Activated naive CD8-positive, alpha-beta T cell treated with anti-CD3 and anti-CD28 coated beads, Interleukin-2, amount 50 U/mL, for 24 hours (primary cell): Measurements from ENCODE around the gene NKIRAS2.

ENCODE experiments used
- ATAC-seq: fragments of 150-1000 bp; cut with Tn5 transposase; one replicate; pipeline ENCODE4 v1.10.0; 2021
- DNase-seq: peaks from one replicate; pipeline ENCODE4 v3.0.0; 2021
- H3K27ac Mint-ChIP-seq: one replicate; pipeline ENCODE4 v1.8.0; 2021; ENCODE audit warnings: mild to moderate bottlenecking, mixed read lengths
- H3K27me3 Mint-ChIP-seq: one replicate; pipeline ENCODE4 v1.8.0; 2021; ENCODE audit warnings: mixed read lengths
- H3K36me3 Mint-ChIP-seq: one replicate; pipeline ENCODE4 v1.8.0; 2021; ENCODE audit warnings: low read depth, mixed read lengths
- H3K4me1 Mint-ChIP-seq: one replicate; pipeline ENCODE4 v1.8.0; 2021; ENCODE audit warnings: mixed read lengths
- H3K4me3 Mint-ChIP-seq: one replicate; pipeline ENCODE4 v1.8.0; 2021; ENCODE audit warnings: mild to moderate bottlenecking, moderate library complexity, mixed read lengths
- H3K9me3 Mint-ChIP-seq: one replicate; pipeline ENCODE4 v1.8.0; 2021; ENCODE audit warnings: mixed read lengths

The NKIRAS2 gene

GRCh38 chr17:42027961-42028790, 8.3 kb downstream of the NKIRAS2 start:
- Mint-ChIP-seq H3K27me3 (no peaks in the 10 kb centered on the region), H3K4me1 (peaks cover 11% of the 10 kb centered on the region), H3K27ac (no peak overlapping the region), H3K9me3 (no peaks in the 10 kb centered on the region), H3K36me3 (peaks cover 8% of the 10 kb centered on the region), H3K4me3 (no peak overlapping the region)
- no peak for DNase-seq
- ATAC-seq = no peak

- ATAC-seq (no peak), DNase-seq (no peak)
- Mint-ChIP-seq H3K27ac (no peak overlapping the region), H3K36me3 (peaks cover 8% of the 10 kb centered on the region), H3K27me3 (peaks cover 1% of the 10 kb centered on the region), H3K4me1 (peaks cover 13% of the 10 kb centered on the region), H3K4me3 (no peak overlapping the region), H3K9me3 (no peaks in the 10 kb centered on the region)
Measured at GRCh38 chr17:42028791-42029127, 8.9 kb downstream of the NKIRAS2 start.

- Mint-ChIP-seq H3K36me3 (no peaks in the 10 kb centered on the region), H3K9me3 (no peaks in the 10 kb centered on the region)
- no peak for ATAC-seq
Measured at GRCh38 chr17:42031584-42031983, 11.7 kb downstream of the NKIRAS2 start.

GRCh38 chr17:42034059-42034458, 14.2 kb downstream of the NKIRAS2 start:
- H3K4me1 Mint-ChIP-seq = peaks cover 3% of the 10 kb centered on the region
- H3K4me3 Mint-ChIP-seq = no peak overlapping the region
- ATAC-seq (no peak), DNase-seq (no peak)
- H3K36me3 Mint-ChIP-seq = no peaks in the 10 kb centered on the region
- H3K9me3 Mint-ChIP-seq = no peaks in the 10 kb centered on the region
- H3K27ac Mint-ChIP-seq = no peak overlapping the region
- H3K27me3 Mint-ChIP-seq = peaks cover 17% of the 10 kb centered on the region

More at GRCh38 chr17:42031584-42031983, 11.7 kb downstream of the NKIRAS2 start:
- peaks cover 5% of the 10 kb centered on the region for H3K27me3 Mint-ChIP-seq
- no peak overlapping the region for H3K27ac Mint-ChIP-seq
- no peak overlapping the region for H3K4me3 Mint-ChIP-seq
- peaks cover 3% of the 10 kb centered on the region for H3K4me1 Mint-ChIP-seq
- no peak for DNase-seq

GRCh38 chr17:42038221-42038973, 18.5 kb downstream of the NKIRAS2 start:
- Mint-ChIP-seq H3K27me3 (peaks cover 21% of the 10 kb centered on the region), H3K36me3 (no peaks in the 10 kb centered on the region), H3K27ac (no peak overlapping the region), H3K9me3 (no peaks in the 10 kb centered on the region), H3K4me3 (no peak overlapping the region), H3K4me1 (peaks cover 3% of the 10 kb centered on the region)
- no peak for ATAC-seq
- DNase-seq = no peak

GRCh38 chr17:42039794-42040763, 20.2 kb downstream of the NKIRAS2 start:
- ATAC-seq = no peak

GRCh38 chr17:42040818-42041217, 20.9 kb downstream of the NKIRAS2 start:
- Mint-ChIP-seq H3K27me3 (peaks cover 16% of the 10 kb centered on the region), H3K4me1 (no peaks in the 10 kb centered on the region), H3K4me3 (no peak overlapping the region), H3K36me3 (no peaks in the 10 kb centered on the region), H3K27ac (no peak overlapping the region), H3K9me3 (no peaks in the 10 kb centered on the region)
- no peak for DNase-seq
- no peak for ATAC-seq

More at GRCh38 chr17:42039794-42040763, 20.2 kb downstream of the NKIRAS2 start:
- DNase-seq = no peak
- peaks cover 16% of the 10 kb centered on the region for H3K27me3 Mint-ChIP-seq
- no peaks in the 10 kb centered on the region for H3K9me3 Mint-ChIP-seq
- no peak overlapping the region for H3K4me3 Mint-ChIP-seq
- H3K36me3 Mint-ChIP-seq = no peaks in the 10 kb centered on the region
- H3K27ac Mint-ChIP-seq = no peak overlapping the region
- no peaks in the 10 kb centered on the region for H3K4me1 Mint-ChIP-seq

GRCh38 chr17:42041619-42042018, 21.7 kb downstream of the NKIRAS2 start:
- H3K36me3 Mint-ChIP-seq = no peaks in the 10 kb centered on the region
- H3K27ac Mint-ChIP-seq = no peak overlapping the region
- DNase-seq (no peak), ATAC-seq (no peak)
- peaks cover 16% of the 10 kb centered on the region for H3K27me3 Mint-ChIP-seq
- H3K9me3 Mint-ChIP-seq = no peaks in the 10 kb centered on the region
- no peak overlapping the region for H3K4me3 Mint-ChIP-seq
- no peaks in the 10 kb centered on the region for H3K4me1 Mint-ChIP-seq

- no peaks in the 10 kb centered on the region for H3K36me3 Mint-ChIP-seq
- DNase-seq (no peak), ATAC-seq (no peak)
- H3K27me3 Mint-ChIP-seq = peaks cover 13% of the 10 kb centered on the region
- no peaks in the 10 kb centered on the region for H3K4me1 Mint-ChIP-seq
- H3K4me3 Mint-ChIP-seq = no peak overlapping the region
- H3K27ac Mint-ChIP-seq = no peak overlapping the region
- H3K9me3 Mint-ChIP-seq = no peaks in the 10 kb centered on the region
Measured at GRCh38 chr17:42042598-42043319, 22.9 kb downstream of the NKIRAS2 start.

GRCh38 chr17:42045719-42046118, 25.8 kb downstream of the NKIRAS2 start:
- Mint-ChIP-seq H3K27ac (no peak overlapping the region), H3K36me3 (no peaks in the 10 kb centered on the region), H3K9me3 (no peaks in the 10 kb centered on the region), H3K4me1 (peaks cover 3% of the 10 kb centered on the region), H3K4me3 (no peak overlapping the region), H3K27me3 (peaks cover 15% of the 10 kb centered on the region)
- ATAC-seq (no peak), DNase-seq (no peak)

- Mint-ChIP-seq H3K9me3 (no peaks in the 10 kb centered on the region), H3K27me3 (peaks cover 26% of the 10 kb centered on the region), H3K36me3 (no peaks in the 10 kb centered on the region), H3K4me3 (no peak overlapping the region), H3K4me1 (peaks cover 4% of the 10 kb centered on the region), H3K27ac (no peak overlapping the region)
- DNase-seq (no peak), ATAC-seq (no peak)
Measured at GRCh38 chr17:42047343-42047742, 27.5 kb downstream of the NKIRAS2 start.

GRCh38 chr17:42049834-42050392, 30.0 kb downstream of the NKIRAS2 start:
- ATAC-seq (no peak), DNase-seq (no peak)
- Mint-ChIP-seq H3K4me1 (peaks cover 4% of the 10 kb centered on the region), H3K9me3 (no peaks in the 10 kb centered on the region), H3K36me3 (no peaks in the 10 kb centered on the region), H3K4me3 (peak overlapping the region; percentile 63), H3K27ac (no peak overlapping the region), H3K27me3 (peaks cover 40% of the 10 kb centered on the region)

- Mint-ChIP-seq H3K4me3 (peak within 1 kb of the TSS; percentile 67), H3K9me3 (no peaks in the 10 kb centered on the region), H3K27me3 (peaks cover 46% of the 10 kb centered on the region), H3K4me1 (peaks cover 4% of the 10 kb centered on the region), H3K36me3 (no peaks in the 10 kb centered on the region), H3K27ac (no peak within 1 kb of the TSS)
- DNase-seq (peak; percentile 49), ATAC-seq (peak; percentile 60)
Measured at GRCh38 chr17:42050393-42051012, 30.6 kb downstream of the NKIRAS2 start, which contains the start of gene C17orf113. C17orf113 (minus strand) TSS chr17:42050601; CDS start chr17:42043376, 7,225 bp downstream.
